Subcutaneous abdominal adipose tissue (tissue), 5 donors: Measurements from ENCODE around the gene POLD3.
"Not testable (repeated sequence)": the region's sequence is repeated elsewhere in the genome, so short reads cannot be mapped to it uniquely, and the experiment has no call there.

Experiments used
- H3K27ac ChIP-seq: one replicate; pipeline ENCODE4 v1.7.0; 2013; ENCODE audit warnings: low read depth, mild to moderate bottlenecking, inconsistent platforms, low read length, moderate library complexity
- H3K27me3 ChIP-seq, 5 donors: one replicate each; pipeline ENCODE4 v1.7.0; 2013; ENCODE audit warnings: low read length in 5 of 5, inconsistent platforms in 1 of 5; ENCODE audit not compliant: control insufficient read depth in 5 of 5, insufficient read depth in 4 of 5
- H3K36me3 ChIP-seq, 5 donors: one replicate each; pipeline ENCODE4 v1.7.0; 2013; ENCODE audit warnings: low read length in 5 of 5; ENCODE audit not compliant: control insufficient read depth in 5 of 5, insufficient read depth in 5 of 5
- H3K4me1 ChIP-seq, 5 donors: one replicate each; pipeline ENCODE4 v1.7.0; 2013; ENCODE audit warnings: low read length in 5 of 5, mild to moderate bottlenecking in 3 of 5, moderate library complexity in 1 of 5; ENCODE audit not compliant: control insufficient read depth in 5 of 5, insufficient read depth in 5 of 5
- H3K4me3 ChIP-seq, 5 donors: one replicate each; pipeline ENCODE4 v1.7.0; 2013; ENCODE audit warnings: low read length in 5 of 5, low read depth in 1 of 5
- H3K9ac ChIP-seq, 5 donors: one replicate each; pipeline ENCODE4 v1.7.0; 2013; ENCODE audit warnings: low read length in 5 of 5, mild to moderate bottlenecking in 4 of 5, moderate library complexity in 3 of 5
- H3K9me3 ChIP-seq, 5 donors: one replicate each; pipeline ENCODE4 v1.7.0; 2013; ENCODE audit warnings: low read length in 5 of 5; ENCODE audit not compliant: control insufficient read depth in 5 of 5
- donor health status: healthy.
- donor health status: healthy.
- donor health status: healthy.
- donor health status: healthy.
- donor health status: healthy.

Gene POLD3

DNA sequence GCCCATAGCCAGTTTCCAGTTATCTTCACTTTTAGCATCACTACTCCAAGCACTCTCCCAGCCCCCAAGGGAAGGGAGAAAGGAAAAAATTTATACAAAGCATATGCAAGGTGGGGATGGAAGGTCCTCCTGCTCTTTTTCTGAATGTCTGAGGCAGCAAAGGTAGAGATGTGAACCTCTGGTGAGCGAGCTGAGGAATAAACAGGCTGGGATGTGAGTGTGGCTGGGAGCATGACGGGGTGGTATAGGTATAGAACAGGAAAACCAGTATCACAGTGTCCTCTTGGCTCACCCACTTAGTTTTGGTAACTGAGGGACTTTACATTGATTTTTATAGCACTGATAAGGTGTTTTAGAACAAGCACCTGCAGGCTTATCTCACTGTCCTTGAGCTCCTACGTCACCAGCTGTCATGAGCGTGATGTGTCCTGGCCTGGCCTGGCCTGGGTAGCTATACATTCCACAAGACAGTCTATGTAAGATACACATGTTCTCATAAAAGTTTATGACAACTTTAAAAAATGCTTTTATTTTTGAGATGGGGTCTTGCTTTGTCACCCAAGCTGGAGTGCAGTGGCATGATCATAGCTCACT lies 10.3 kb upstream of the POLD3 start:
- Histone ChIP-seq H3K4me1 (peaks cover 0 to 11% (median 0%) of the 10 kb centered on the region in 5 donors), H3K27ac (no peak overlapping the region), H3K36me3 (no peaks in the 10 kb centered on the region), H3K9me3 (no peaks in the 10 kb centered on the region), H3K9ac (no peak overlapping the region), H3K4me3 (no peak overlapping the region), H3K27me3 (no peaks in the 10 kb centered on the region)

DNA sequence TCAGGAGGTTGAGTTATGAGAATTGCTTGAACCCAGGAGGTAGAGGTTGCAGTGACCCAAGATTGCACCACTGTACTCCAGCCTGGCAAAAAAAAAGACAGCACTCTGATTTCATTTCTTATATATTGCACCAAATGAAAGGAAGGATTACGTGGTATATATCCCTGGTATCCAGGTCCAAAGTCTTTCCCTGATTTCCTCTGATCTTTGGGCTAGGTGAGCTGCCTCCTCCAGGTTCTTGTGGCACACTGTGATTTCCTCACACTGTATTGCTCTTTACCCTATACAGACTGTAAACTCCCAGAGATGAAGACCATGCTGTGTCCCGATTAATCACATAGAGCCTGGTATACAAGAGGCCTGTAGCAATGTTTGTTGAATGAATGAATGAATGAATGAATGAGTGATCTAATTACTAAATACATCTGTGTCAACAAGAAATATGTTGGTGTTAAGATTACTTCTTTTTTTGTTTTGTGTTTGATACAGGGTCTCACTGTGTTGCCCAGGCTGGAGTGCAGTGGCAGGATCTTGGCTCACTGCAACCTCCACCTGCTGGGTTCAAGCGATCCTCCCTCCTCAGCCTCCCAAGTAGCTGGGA lies 9.3 kb upstream of the POLD3 start:
- peaks cover 0 to 11% (median 0%) of the 10 kb centered on the region in 5 donors for H3K4me1 ChIP-seq
- H3K27ac ChIP-seq: no peak overlapping the region
- no peaks in the 10 kb centered on the region for H3K27me3 ChIP-seq
- no peaks in the 10 kb centered on the region for H3K36me3 ChIP-seq
- H3K9ac ChIP-seq: no peak overlapping the region
- H3K4me3 ChIP-seq: no peak overlapping the region
- no peaks in the 10 kb centered on the region for H3K9me3 ChIP-seq

DNA sequence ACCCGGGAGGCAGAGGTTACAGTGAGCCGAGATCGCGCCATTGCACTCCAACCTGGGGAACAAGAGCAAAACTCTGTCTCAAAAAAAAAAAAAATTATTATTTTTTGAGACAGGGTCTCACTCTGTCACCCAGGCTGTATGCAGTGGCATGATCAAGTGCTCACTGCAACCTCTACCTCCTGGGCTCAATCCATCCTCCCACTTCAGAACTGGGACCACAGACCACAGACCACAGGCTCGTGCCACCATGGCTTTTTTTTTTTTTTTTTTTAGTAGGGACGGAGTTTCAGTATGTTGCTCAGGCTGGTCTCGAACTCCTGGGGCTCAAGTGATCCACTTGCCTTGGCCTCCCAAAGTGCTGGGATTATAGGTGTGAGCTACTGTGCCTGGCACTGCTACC lies 1.9 kb upstream of the POLD3 start:
- not testable (repeated sequence) for H3K9me3 ChIP-seq, H3K9ac ChIP-seq, H3K27ac ChIP-seq, H3K4me3 ChIP-seq, H3K27me3 ChIP-seq, H3K36me3 ChIP-seq
- H3K4me1 ChIP-seq: peaks cover 0 to 24% (median 16%) of the 10 kb centered on the region in 5 donors

DNA sequence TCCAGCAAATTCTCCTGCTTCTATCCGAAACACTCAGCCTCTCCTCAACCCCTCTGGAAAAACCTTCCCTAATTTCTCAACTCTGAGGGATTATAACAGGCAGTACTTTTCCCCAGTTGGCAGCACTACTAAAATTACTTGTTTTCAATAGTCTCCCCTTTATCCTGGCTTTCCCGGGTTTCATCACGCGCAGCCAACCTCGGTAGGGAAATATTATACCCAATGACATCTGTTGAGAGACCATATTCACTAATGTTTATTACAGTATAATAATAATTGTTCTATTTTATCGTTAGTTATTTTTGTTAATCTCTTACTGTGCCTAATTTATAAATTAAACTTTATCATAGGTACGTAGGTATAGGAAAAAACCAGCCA lies 330 bp upstream of the POLD3 start:
- Histone ChIP-seq H3K9ac (peak overlapping the region; percentile 52 to 99 (median 96)), H3K27me3 (no peaks in the 10 kb centered on the region), H3K4me1 (peaks cover 0 to 19% (median 16%) of the 10 kb centered on the region in 5 donors), H3K4me3 (peak overlapping the region; percentile 50 to 97 (median 95)), H3K36me3 (peaks cover 0 to 10% (median 4%) of the 10 kb centered on the region in 5 donors), H3K27ac (peak overlapping the region; percentile 97), H3K9me3 (no peaks in the 10 kb centered on the region)

DNA sequence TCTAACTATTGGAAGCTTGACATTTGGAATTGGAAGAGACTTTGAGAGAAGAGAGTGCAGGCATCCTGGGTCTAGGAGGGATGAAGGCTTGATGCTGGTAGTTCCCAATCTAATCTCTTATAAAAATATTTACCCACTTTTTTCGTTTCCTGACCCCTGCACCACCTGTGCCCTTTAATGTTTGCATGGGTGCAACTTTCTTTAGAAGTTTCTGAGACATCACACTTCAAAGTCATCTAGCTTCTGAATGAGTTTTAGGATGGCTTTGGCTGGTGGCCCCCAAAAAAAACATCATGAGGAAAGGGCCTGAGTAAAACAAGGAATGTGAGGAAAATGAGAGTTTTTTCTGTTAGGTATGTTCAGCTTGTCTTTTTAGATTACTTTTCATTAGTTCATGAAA lies 1.1 kb downstream of the POLD3 start:
- no peak overlapping the region for H3K27ac ChIP-seq
- H3K36me3 ChIP-seq: peaks cover 0 to 16% (median 9%) of the 10 kb centered on the region in 5 donors
- H3K4me1 ChIP-seq: peaks cover 0 to 19% (median 16%) of the 10 kb centered on the region in 5 donors
- H3K9ac ChIP-seq: peak overlapping the region; percentile 86 to 99 (median 97)
- H3K27me3 ChIP-seq: no peaks in the 10 kb centered on the region
- peak overlapping the region; percentile 88 to 97 (median 95) for H3K4me3 ChIP-seq
- no peaks in the 10 kb centered on the region for H3K9me3 ChIP-seq

DNA sequence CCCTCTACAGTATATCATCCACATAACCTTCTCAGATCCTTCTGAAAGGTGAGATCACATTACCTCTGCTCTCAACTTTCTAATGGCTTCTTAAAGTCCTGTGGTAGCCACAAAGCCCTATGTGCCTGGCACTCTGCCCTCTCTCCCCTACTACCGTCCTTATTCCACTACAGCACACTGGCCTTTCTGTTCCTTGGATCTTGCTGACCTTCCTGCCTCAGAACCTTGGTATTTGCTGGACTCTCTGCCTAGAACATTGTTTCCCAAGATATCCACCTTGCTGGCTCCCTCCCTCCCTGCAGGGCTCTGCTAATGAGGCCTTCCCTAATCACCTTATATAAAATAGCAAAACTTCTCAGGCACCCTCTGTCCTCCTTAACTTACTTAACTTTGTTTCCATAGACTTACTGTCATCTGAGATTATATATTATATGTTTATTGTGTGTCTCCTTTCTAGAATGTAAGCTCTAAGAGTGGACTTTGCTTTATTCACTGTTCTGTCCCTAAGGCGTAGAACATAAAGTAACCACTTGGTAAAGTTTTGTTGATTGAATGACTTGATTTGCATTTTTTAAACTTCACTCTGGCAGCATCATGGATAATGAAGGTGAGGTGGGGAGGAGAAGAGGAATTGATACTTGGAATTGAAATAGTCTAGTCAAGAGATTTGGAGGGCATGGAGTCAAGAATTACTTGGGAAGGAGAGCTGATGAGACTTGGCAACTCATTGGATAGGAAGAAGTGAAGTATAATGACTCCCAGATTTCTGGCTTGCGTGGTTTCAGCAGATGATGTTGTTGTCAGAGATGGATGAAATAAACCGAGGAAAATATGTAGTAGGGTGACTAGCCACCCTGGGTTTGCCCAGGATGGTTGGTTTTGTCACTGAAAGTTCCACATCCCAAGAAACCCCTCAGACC lies 10.5 kb downstream of the POLD3 start:
- no peaks in the 10 kb centered on the region for H3K9me3 ChIP-seq
- H3K27ac ChIP-seq: no peak overlapping the region
- peaks cover 7 to 32% (median 17%) of the 10 kb centered on the region in 5 donors for H3K36me3 ChIP-seq
- no peaks in the 10 kb centered on the region for H3K27me3 ChIP-seq
- H3K4me3 ChIP-seq: no peak overlapping the region
- peaks cover 0 to 3% (median 2%) of the 10 kb centered on the region in 5 donors for H3K4me1 ChIP-seq
- no peak overlapping the region for H3K9ac ChIP-seq

DNA sequence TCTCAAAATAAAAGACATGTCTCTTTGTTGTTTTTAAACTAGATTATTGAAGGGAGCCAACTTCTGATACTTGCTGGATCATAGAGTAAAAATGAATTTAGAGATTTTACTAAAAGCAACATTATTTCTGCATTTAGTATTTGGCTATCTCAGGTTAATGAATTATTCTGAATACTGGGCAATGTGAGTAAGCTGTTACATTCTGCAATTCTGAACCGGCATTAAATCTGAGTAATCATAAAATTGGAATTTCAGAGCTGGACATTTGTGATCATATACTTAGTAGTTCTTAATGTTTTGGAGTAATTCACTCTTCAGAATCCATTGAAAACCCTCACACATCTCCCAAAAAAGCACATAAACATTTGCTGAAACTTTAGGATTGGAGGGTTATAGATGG lies 11.5 kb downstream of the POLD3 start:
- no peak overlapping the region for H3K9ac ChIP-seq
- H3K9me3 ChIP-seq: no peaks in the 10 kb centered on the region
- H3K27ac ChIP-seq: no peak overlapping the region
- H3K27me3 ChIP-seq: no peaks in the 10 kb centered on the region
- H3K36me3 ChIP-seq: peaks cover 9 to 26% (median 14%) of the 10 kb centered on the region in 5 donors
- peaks cover 0 to 5% (median 2%) of the 10 kb centered on the region in 5 donors for H3K4me1 ChIP-seq
- H3K4me3 ChIP-seq: no peak overlapping the region

DNA sequence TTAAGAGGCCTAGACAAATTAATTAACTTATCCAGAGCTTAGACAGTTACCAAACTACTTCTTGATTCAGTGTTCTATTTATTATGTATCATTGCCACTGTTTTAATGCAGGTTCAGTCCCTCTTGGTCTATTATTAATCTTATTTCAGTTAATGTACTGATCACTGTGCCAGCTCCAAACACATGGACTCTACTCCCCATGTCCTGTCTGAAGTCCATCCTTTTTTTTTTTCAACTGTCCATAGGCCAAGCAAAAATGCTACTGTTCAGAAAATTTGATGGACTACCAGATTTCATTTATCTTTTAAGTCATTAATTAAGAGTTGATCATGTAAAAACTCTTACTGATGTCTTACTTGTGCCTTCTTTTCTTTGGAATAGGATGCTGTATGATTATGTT lies 11.9 kb downstream of the POLD3 start:
- Histone ChIP-seq H3K27me3 (no peaks in the 10 kb centered on the region), H3K9ac (no peak overlapping the region), H3K4me1 (peaks cover 0 to 5% (median 2%) of the 10 kb centered on the region in 5 donors), H3K36me3 (peaks cover 9 to 23% (median 12%) of the 10 kb centered on the region in 5 donors), H3K27ac (no peak overlapping the region), H3K4me3 (no peak overlapping the region), H3K9me3 (no peaks in the 10 kb centered on the region)

DNA sequence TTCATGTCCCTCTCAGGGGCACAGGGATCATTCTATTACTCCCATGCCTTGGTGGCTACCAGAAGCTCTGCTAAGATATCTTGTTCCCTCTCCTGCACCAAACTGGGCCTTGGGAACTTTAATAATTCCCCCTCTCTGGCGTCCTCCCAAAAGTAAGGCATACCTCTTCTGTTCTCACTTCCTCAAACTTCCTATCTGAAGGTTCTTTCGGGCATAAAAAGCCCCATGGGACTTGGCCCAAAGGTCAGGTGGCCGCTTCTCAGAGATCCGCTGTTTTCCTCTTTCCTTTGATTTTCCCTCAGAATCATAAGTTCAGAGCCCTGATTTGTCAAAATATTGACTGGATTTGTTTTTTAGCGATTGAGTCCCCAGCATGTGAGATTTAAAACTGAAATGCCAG lies 13.0 kb downstream of the POLD3 start:
- Histone ChIP-seq H3K27me3 (no peaks in the 10 kb centered on the region), H3K27ac (no peak overlapping the region), H3K9me3 (no peaks in the 10 kb centered on the region), H3K4me1 (peaks cover 0 to 5% (median 2%) of the 10 kb centered on the region in 5 donors), H3K36me3 (peaks cover 9 to 20% (median 15%) of the 10 kb centered on the region in 5 donors), H3K4me3 (no peak overlapping the region), H3K9ac (no peak overlapping the region)

DNA sequence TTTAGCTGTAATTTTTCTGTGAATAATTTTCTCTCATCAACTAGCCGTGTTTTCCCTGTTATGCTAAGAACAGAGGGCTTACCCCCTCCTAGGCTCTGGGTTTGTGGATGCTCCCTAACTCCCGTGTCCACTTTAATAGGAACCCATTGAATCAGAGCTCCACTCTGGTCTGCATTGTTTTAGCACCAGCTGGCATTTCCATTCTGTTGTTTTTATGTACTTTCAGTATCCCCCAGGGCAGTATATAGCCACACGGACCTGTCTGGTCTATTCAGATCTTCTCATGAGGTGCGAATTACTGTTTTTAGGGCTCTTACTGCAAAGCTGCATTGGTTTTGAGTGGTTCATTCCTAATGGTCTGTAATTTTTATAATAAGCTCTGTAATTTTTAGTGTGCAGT lies 16.0 kb downstream of the POLD3 start:
- H3K27ac ChIP-seq: no peak overlapping the region
- H3K4me3 ChIP-seq: no peak overlapping the region
- no peaks in the 10 kb centered on the region for H3K27me3 ChIP-seq
- no peak overlapping the region for H3K9ac ChIP-seq
- peaks cover 12 to 29% (median 21%) of the 10 kb centered on the region in 5 donors for H3K36me3 ChIP-seq
- no peaks in the 10 kb centered on the region for H3K9me3 ChIP-seq
- H3K4me1 ChIP-seq: peaks cover 0 to 11% (median 5%) of the 10 kb centered on the region in 5 donors
